NCI-H2029 treated with DMSO at 0.1 percent for 48 hours (cell line): Measurements from ENCODE around the gene CDC14A.
A peak's percentile ranks its signal among the peaks of the same experiment; 100 is the strongest.
"Not testable (repeated sequence)": the region's sequence is repeated elsewhere in the genome, so short reads cannot be mapped to it uniquely, and the experiment has no call there.

Experiments used
- DNase-seq: peaks from one replicate; lab custom pipeline; 2025; lab: John Stamatoyannopoulos, UW

CDC14A gene

GRCh38 chr1:100362821-100363466, 10.6 kb downstream of the CDC14A start:
- DNase-seq = no peak

- no peak for DNase-seq
Measured at GRCh38 chr1:100363831-100364230, 11.5 kb downstream of the CDC14A start.

GRCh38 chr1:100364697-100365096, 12.4 kb downstream of the CDC14A start:
- no peak for DNase-seq

- no peak for DNase-seq
Measured at GRCh38 chr1:100366209-100366525, 13.9 kb downstream of the CDC14A start.

- DNase-seq = not testable (repeated sequence)
Measured at GRCh38 chr1:100369339-100369738, 17.0 kb downstream of the CDC14A start.

- not testable (repeated sequence) for DNase-seq
Measured at GRCh38 chr1:100373953-100374352, 21.6 kb downstream of the CDC14A start.

GRCh38 chr1:100376890-100377289, 24.6 kb downstream of the CDC14A start:
- DNase-seq = not testable (repeated sequence)

GRCh38 chr1:100377590-100378361, 25.5 kb downstream of the CDC14A start:
- DNase-seq = no peak

- DNase-seq = no peak
Measured at GRCh38 chr1:100378956-100379355, 26.6 kb downstream of the CDC14A start.

- DNase-seq = no peak
Measured at GRCh38 chr1:100380635-100381034, 28.3 kb downstream of the CDC14A start.

GRCh38 chr1:100382657-100383056, 30.4 kb downstream of the CDC14A start:
- DNase-seq = no peak

- DNase-seq = peak; percentile 31
Measured at GRCh38 chr1:100383743-100384405, 31.6 kb downstream of the CDC14A start.

GRCh38 chr1:100387209-100387608, 34.9 kb downstream of the CDC14A start:
- no peak for DNase-seq

- DNase-seq = no peak
Measured at GRCh38 chr1:100387657-100388350, 35.5 kb downstream of the CDC14A start.

- no peak for DNase-seq
Measured at GRCh38 chr1:100390531-100390930, 38.2 kb downstream of the CDC14A start.

- no peak for DNase-seq
Measured at GRCh38 chr1:100391675-100392074, 39.4 kb downstream of the CDC14A start.

- no peak for DNase-seq
Measured at GRCh38 chr1:100392756-100393155, 40.5 kb downstream of the CDC14A start.

- no peak for DNase-seq
Measured at GRCh38 chr1:100394285-100394684, 42.0 kb downstream of the CDC14A start.

- DNase-seq = no peak
Measured at GRCh38 chr1:100395913-100396312, 43.6 kb downstream of the CDC14A start.

- DNase-seq = no peak
Measured at GRCh38 chr1:100396651-100397050, 44.3 kb downstream of the CDC14A start.

GRCh38 chr1:100397681-100398080, 45.4 kb downstream of the CDC14A start:
- DNase-seq = no peak

GRCh38 chr1:100398648-100399047, 46.3 kb downstream of the CDC14A start:
- DNase-seq = no peak

GRCh38 chr1:100400404-100400803, 48.1 kb downstream of the CDC14A start:
- no peak for DNase-seq
